Thoracic aorta (tissue), 2 donors: ENCODE data around the gene DCTPP1. TPM values are rescaled to one million over a fixed set of nuclear protein-coding genes. Genes with fewer than 3 reads are reported as not detected.

Experiments
- ATAC-seq: fragments of 150-250 bp; one replicate; pipeline ENCODE4 v1.8.0; 2017; ENCODE audit warnings: low read depth; ENCODE audit not compliant: insufficient number of reproducible peaks, low FRiP score
- DNase-seq: peaks from one replicate; pipeline ENCODE4 v3.0.0-alpha.2; 2020; ENCODE audit warnings: low spot score
- H3K27ac ChIP-seq, 2 donors: fragments of 200-600 bp; sonication (generic); 1 replicate in 1 of 2; 2 replicates in 1 of 2; pipeline ENCODE4 v1.5.1; 2016; ENCODE audit warnings: mild to moderate bottlenecking in 2 of 2, moderate library complexity in 2 of 2
- H3K27me3 ChIP-seq: fragments of 200-600 bp; sonication (generic); replicated peaks from 2 replicates; pipeline ENCODE4 v1.6.0; 2016; ENCODE audit warnings: mild to moderate bottlenecking; ENCODE audit not compliant: insufficient read depth
- H3K36me3 ChIP-seq: fragments of 200-600 bp; sonication (generic); one replicate; pipeline ENCODE4 v1.5.1; 2016
- H3K4me1 ChIP-seq, 2 donors: fragments of 200-600 bp; sonication (generic); 1 replicate in 1 of 2; 2 replicates in 1 of 2; pipeline versions ENCODE4 v1.5.1 to v1.6.0; 2016; ENCODE audit warnings: low read depth in 2 of 2, mild to moderate bottlenecking in 1 of 2; ENCODE audit not compliant: control insufficient read depth in 1 of 2
- H3K4me3 ChIP-seq: fragments of 200-600 bp; sonication (generic); 2 replicates; pipeline ENCODE4 v1.5.1; 2016; ENCODE audit warnings: mild to moderate bottlenecking
- H3K9me3 ChIP-seq: fragments of 200-600 bp; sonication (generic); 2 replicates; pipeline ENCODE4 v1.5.1; 2016
- total RNA-seq, 2 donors: library from RNA; depleted of rRNA; stranded (reverse); fragments of >200 nt; gene quantifications; one replicate each; pipeline versions ENCODE4 v1.1.0 to v1.2.3, GENCODE V29; 2016
- TF ChIP-seq, protein P1 (sequence below): fragments of 200-600 bp; sonication (generic); IDR thresholded peaks from one replicate; pipeline ENCODE4 v1.5.1; 2019; ENCODE audit warnings: antibody characterized with exemption

Gene DCTPP1
- total RNA-seq, 2 donors from 2014 or later = 16.7 to 24.0 TPM

DNA sequence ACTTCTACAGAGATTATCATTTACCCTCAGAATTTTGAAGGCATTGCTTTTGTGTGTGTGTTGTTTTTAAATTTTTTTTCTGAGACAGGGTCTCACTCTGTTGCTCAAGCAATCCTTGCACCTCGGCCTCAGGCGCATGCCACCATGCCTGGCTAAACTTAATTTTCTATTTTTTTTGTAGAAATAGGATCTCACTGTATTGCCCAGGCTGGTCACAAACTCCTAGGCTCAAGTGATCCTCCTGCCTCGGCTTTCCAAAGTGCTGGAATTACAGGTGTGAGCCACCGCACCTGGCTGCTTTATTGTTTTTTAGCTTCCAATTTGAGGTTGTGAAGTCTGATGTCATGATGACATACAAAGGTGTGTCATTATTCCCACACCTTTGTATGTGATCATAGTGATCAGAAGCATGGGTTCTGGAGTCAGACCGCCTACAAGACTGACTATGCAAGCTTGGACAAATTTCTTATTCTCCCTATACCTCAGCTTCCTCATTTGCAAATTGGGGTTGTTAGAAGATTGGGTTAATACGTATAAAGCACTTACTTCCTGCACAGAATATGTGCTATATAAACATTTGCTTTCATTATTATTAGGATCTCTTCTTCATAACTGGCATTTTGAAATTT is 10.0 kb upstream of the DCTPP1 start:
- no peaks in the 10 kb centered on the region for H3K36me3 ChIP-seq
- ATAC-seq (no peak), DNase-seq (no peak)
- no peak overlapping the region for H3K27ac ChIP-seq
- no peaks in the 10 kb centered on the region for H3K9me3 ChIP-seq
- no peak overlapping the region for H3K4me3 ChIP-seq
- TF ChIP-seq, protein P1, sequence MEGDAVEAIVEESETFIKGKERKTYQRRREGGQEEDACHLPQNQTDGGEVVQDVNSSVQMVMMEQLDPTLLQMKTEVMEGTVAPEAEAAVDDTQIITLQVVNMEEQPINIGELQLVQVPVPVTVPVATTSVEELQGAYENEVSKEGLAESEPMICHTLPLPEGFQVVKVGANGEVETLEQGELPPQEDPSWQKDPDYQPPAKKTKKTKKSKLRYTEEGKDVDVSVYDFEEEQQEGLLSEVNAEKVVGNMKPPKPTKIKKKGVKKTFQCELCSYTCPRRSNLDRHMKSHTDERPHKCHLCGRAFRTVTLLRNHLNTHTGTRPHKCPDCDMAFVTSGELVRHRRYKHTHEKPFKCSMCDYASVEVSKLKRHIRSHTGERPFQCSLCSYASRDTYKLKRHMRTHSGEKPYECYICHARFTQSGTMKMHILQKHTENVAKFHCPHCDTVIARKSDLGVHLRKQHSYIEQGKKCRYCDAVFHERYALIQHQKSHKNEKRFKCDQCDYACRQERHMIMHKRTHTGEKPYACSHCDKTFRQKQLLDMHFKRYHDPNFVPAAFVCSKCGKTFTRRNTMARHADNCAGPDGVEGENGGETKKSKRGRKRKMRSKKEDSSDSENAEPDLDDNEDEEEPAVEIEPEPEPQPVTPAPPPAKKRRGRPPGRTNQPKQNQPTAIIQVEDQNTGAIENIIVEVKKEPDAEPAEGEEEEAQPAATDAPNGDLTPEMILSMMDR = no peak
- peaks cover 7 to 10% of the 10 kb centered on the region in 2 donors for H3K4me1 ChIP-seq
- no peaks in the 10 kb centered on the region for H3K27me3 ChIP-seq

DNA sequence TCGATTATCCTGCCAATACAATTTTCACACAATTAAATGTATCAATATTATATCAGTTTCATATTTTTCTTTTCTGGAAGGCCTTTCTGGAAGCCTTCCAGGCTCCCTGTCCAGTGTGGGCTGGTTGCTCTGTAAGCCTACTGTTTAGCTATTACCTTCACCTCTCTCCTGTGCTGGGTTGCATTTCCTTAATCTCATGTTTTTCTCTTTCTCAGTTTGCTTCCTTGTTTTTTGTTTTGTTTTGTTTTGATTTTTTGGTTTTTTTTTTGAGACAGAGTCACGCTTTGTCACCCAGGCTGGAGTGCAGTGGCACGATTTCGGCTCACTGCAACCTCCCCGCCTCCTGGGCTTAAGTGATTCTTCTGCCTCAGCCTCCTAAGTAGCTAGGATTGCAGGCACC is 9.0 kb upstream of the DCTPP1 start:
- no peaks in the 10 kb centered on the region for H3K36me3 ChIP-seq
- DNase-seq (no peak), ATAC-seq (no peak)
- H3K4me3 ChIP-seq = no peak overlapping the region
- peaks cover 0 to under 1% of the 10 kb centered on the region in 2 donors for H3K4me1 ChIP-seq
- H3K27ac ChIP-seq = no peak overlapping the region
- TF ChIP-seq, protein P1 = no peak
- H3K9me3 ChIP-seq = no peaks in the 10 kb centered on the region
- H3K27me3 ChIP-seq = no peaks in the 10 kb centered on the region

- Histone ChIP-seq H3K27me3 (no peaks in the 10 kb centered on the region), H3K9me3 (no peaks in the 10 kb centered on the region), H3K27ac (no peak overlapping the region), H3K4me3 (no peak overlapping the region), H3K36me3 (no peaks in the 10 kb centered on the region), H3K4me1 (no peaks in the 10 kb centered on the region)
- no peak for DNase-seq
- ATAC-seq = no peak
- TF ChIP-seq, protein P1 = no peak
These were observed 7.7 kb upstream of the DCTPP1 start for GRCh38 chr16:30437511-30438046.

- no peak overlapping the region for H3K27ac ChIP-seq
- TF ChIP-seq, protein P1 = no peak
- DNase-seq (no peak), ATAC-seq (no peak)
- no peaks in the 10 kb centered on the region for H3K36me3 ChIP-seq
- H3K4me1 ChIP-seq = peaks cover 0 to 5% of the 10 kb centered on the region in 2 donors
- no peaks in the 10 kb centered on the region for H3K9me3 ChIP-seq
- H3K27me3 ChIP-seq = no peaks in the 10 kb centered on the region
- no peak overlapping the region for H3K4me3 ChIP-seq
These were observed 5.0 kb upstream of the DCTPP1 start for GRCh38 chr16:30434852-30435251.

DNA sequence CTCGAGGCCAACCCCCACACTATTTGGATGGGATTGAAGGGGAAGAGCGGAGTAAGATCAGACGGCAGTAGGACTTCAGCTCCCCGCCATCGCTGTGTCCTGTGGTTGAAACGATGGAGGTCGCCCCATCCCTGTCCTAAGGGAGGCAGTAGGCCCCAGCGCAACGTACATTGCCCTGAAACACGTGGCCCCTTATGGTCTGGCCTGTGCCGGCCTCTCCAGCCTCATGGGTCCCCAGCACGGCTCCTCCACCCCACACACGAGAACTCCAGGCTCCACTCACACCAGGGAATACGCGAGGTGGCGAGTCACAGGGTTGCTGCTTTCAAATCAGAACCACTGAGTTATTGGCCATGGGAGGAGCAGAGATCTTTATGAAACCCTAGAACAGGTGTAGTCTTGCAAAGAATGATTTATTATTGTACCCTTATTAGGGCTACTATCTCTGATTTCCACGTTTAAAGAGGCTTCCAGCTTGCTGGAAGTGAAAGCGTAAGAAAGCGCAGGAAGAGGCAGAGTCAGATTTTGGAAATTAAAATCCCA is 669 bp upstream of the DCTPP1 start:
- ATAC-seq (no peak), DNase-seq (no peak)
- Histone ChIP-seq H3K27me3 (no peaks in the 10 kb centered on the region), H3K4me1 (peaks cover 0 to 18% of the 10 kb centered on the region in 2 donors), H3K27ac (peak overlapping the region; percentile 39 to 42), H3K36me3 (no peaks in the 10 kb centered on the region), H3K4me3 (peak overlapping the region; percentile 82), H3K9me3 (no peaks in the 10 kb centered on the region)
- TF ChIP-seq, protein P1 = no peak
